GM06990 (cell line): ENCODE results near the gene CDR2.

Experiments used
- DNase-seq: peaks from one replicate; pipeline ENCODE4 v3.0.0-alpha.2; 2011; ENCODE audit not compliant: insufficient read length; ENCODE audit errors: extremely low read depth
- H3K27me3 ChIP-seq: replicated peaks from 2 replicates; pipeline ENCODE4 v1.6.0; 2011; ENCODE audit warnings: low read length; ENCODE audit not compliant: control insufficient read depth, insufficient read depth
- H3K36me3 ChIP-seq: 2 replicates; pipeline ENCODE4 v1.5.1; 2011; ENCODE audit warnings: low read length; ENCODE audit not compliant: control insufficient read depth, insufficient read depth
- H3K4me3 ChIP-seq: replicated peaks from 2 replicates; pipeline ENCODE4 v1.5.1; 2011; ENCODE audit warnings: low read depth, mild to moderate bottlenecking, control low read depth, low read length
- CTCF ChIP-seq: IDR thresholded peaks from 2 replicates; pipeline ENCODE4 v1.5.1; 2011; ENCODE audit warnings: low read length, control low read depth, mild to moderate bottlenecking, inconsistent platforms; ENCODE audit not compliant: insufficient read depth, poor library complexity, severe bottlenecking

CDR2 gene

GRCh38 chr16:22347100-22347820 lies 27.2 kb downstream of the CDR2 start:
- DNase-seq = no peak
- Histone ChIP-seq H3K27me3 (no peaks in the 10 kb centered on the region), H3K36me3 (peaks cover 13% of the 10 kb centered on the region), H3K4me3 (no peak overlapping the region)
- no peak for TF ChIP-seq CTCF

GRCh38 chr16:22346483-22346882 lies 27.9 kb downstream of the CDR2 start:
- H3K36me3 ChIP-seq = peaks cover 13% of the 10 kb centered on the region
- no peaks in the 10 kb centered on the region for H3K27me3 ChIP-seq
- DNase-seq = no peak
- TF ChIP-seq CTCF = no peak
- no peak overlapping the region for H3K4me3 ChIP-seq

- TF ChIP-seq CTCF = no peak
- no peak for DNase-seq
- no peaks in the 10 kb centered on the region for H3K27me3 ChIP-seq
- no peak overlapping the region for H3K4me3 ChIP-seq
- peaks cover 2% of the 10 kb centered on the region for H3K36me3 ChIP-seq
These were observed 32.3 kb downstream of the CDR2 start for GRCh38 chr16:22342082-22342481.

- H3K27me3 ChIP-seq = no peaks in the 10 kb centered on the region
- no peak for TF ChIP-seq CTCF
- no peak for DNase-seq
- H3K36me3 ChIP-seq = peaks cover 3% of the 10 kb centered on the region
- H3K4me3 ChIP-seq = no peak overlapping the region
These were observed 33.5 kb downstream of the CDR2 start for GRCh38 chr16:22340945-22341344.

DNA sequence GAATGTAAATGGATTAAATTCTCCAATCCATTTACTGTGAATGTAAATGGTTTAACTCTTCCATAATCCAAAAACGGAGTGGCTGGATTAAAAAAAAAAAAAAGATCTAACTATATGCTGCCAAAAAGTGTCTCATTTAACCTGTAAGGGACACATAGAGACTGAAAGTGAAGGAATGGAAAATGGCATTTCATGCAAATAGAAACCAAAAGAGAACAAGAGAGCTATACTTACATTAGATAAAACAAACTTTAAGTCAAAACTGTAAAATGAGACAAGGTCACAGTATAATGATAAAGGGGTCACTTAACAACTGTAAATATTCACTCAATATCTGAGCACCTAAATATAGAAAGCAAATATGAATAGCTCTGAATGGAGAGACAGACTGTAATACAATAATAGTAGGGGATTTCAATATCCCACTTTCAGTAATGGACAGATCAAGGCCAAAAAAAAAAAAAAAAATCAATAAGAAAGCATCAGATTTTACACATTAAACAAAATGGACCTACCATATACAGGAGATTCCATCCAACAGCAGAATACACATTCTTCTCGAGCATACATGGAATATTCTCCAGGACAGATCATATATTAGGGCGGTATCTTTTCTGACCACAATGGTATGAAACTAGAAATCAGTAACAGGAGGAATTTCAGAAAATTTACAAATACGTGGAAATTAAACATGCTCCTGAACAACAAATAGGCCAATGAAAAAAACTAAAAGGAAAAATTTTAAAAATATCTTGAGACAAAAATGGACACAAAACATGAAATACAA lies 36.4 kb downstream of the CDR2 start:
- Histone ChIP-seq H3K4me3 (no peak overlapping the region), H3K27me3 (no peaks in the 10 kb centered on the region), H3K36me3 (peaks cover 9% of the 10 kb centered on the region)
- DNase-seq = no peak
- TF ChIP-seq CTCF = no peak
